Measurements from ENCODE around the gene LEO1. TPM values are rescaled to one million over a fixed set of nuclear protein-coding genes. Genes with fewer than 3 reads are reported as not detected.
A peak's percentile ranks its signal among the peaks of the same experiment; 100 is the strongest.

The LEO1 gene
- total RNA-seq, result 16.2 TPM

DNA sequence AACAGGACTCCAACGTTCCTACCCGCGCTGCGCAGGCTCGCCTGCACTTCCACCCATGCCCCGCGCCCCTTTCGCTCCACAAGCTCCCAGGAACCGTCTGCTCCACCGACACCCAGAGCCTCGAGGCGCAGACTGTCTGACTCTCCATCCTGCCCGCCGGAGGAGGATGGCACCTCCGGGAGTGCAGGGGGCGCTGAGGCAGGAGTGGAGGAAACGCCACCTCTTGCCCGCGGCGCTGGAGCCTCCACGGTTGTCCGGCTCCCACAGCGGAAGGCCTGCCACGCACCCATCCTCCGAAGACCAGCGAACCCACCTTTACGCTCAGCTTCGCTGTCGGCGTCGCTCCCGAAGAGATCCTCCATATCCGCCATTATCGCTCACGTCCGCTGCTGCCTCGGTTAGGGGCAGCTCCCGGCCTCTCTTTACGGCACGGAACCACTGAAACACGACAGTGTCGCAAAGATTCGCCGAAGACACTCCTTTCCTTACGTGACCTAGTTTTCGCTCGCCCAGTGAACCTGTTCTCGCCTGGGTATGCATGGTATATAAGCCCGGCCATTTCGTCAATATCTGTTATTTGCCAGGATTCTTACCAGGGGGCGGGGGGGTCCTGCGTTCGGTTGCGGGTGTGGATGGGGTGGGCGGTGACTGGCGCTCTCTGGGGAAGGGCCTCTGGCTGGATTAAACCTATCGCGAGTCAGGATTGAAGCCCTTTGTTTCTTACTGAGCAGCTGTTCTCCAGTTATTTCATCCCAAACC, at the start of gene LEO1:
LEO1 (minus strand) TSS at position 404 of the 759 bp plus-strand sequence; CDS start at position 371, 33 bp downstream.
- H3K9ac ChIP-seq (ENCODE audit: low read depth in 1 of 3, low read length in 3 of 3), result peak within 1 kb of the TSS; percentile 92 to 99 (median 99)
- H3K4me1 ChIP-seq (ENCODE audit: control insufficient read depth in 3 of 3, insufficient read depth in 3 of 3, low read length in 3 of 3), result peaks cover 5 to 20% (median 7%) of the 10 kb centered on the region in 3 donors
- peak within 1 kb of the TSS; percentile 94 to 96 (median 96) for H3K4me3 ChIP-seq (ENCODE audit: low read length in 3 of 3)
- no peaks in the 10 kb centered on the region for H3K27me3 ChIP-seq (ENCODE audit: control insufficient read depth in 3 of 3, insufficient read depth in 3 of 3, low read length in 3 of 3)
- peak within 1 kb of the TSS; percentile 92 for H3K27ac ChIP-seq (ENCODE audit: low read depth, low read length)
- H3K9me3 ChIP-seq (ENCODE audit: control insufficient read depth in 3 of 3, low read length in 3 of 3), result no peaks in the 10 kb centered on the region
- peaks cover 0 to 2% (median 2%) of the 10 kb centered on the region in 3 donors for H3K36me3 ChIP-seq (ENCODE audit: control insufficient read depth in 3 of 3, insufficient read depth in 3 of 3, low read length in 3 of 3)

DNA sequence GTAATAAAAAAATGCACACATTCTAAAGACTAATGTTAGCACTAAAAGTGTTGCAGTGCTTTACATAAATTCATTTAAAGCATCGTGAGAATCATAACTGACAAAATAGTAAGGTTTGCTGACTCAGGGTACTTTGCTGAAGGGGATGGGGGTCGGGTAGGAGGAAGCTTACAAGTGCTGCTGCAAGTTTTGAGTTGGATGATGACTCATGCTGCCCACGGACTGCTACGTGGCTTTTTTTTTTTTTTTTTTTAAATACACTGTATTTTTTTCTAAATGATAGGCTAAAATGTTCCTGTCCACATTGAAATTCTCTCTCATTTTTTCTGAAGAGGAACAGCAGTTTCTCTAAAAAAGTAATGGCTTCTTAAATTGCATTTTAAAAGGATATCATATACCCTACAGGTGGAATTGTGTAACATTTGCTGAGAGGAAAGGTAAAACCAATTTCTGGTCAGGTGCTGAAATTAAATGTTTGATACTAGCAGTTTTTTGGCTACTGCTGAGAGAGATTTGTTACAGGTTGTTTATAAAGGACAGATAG, 49.6 kb upstream of the LEO1 start:
- Histone ChIP-seq H3K4me1 (ENCODE audit: control insufficient read depth in 3 of 3, insufficient read depth in 3 of 3, low read length in 3 of 3) (peaks cover 15 to 22% (median 20%) of the 10 kb centered on the region in 3 donors), H3K27ac (ENCODE audit: low read depth, low read length) (peak overlapping the region; percentile 96), H3K9me3 (ENCODE audit: control insufficient read depth in 3 of 3, low read length in 3 of 3) (no peaks in the 10 kb centered on the region), H3K9ac (ENCODE audit: low read depth in 1 of 3, low read length in 3 of 3) (peak overlapping the region; percentile 85 to 91 (median 90)), H3K36me3 (ENCODE audit: control insufficient read depth in 3 of 3, insufficient read depth in 3 of 3, low read length in 3 of 3) (no peaks in the 10 kb centered on the region), H3K27me3 (ENCODE audit: control insufficient read depth in 3 of 3, insufficient read depth in 3 of 3, low read length in 3 of 3) (no peaks in the 10 kb centered on the region), H3K4me3 (ENCODE audit: low read length in 3 of 3) (peak overlapping the region; percentile 75 to 95 (median 81))

DNA sequence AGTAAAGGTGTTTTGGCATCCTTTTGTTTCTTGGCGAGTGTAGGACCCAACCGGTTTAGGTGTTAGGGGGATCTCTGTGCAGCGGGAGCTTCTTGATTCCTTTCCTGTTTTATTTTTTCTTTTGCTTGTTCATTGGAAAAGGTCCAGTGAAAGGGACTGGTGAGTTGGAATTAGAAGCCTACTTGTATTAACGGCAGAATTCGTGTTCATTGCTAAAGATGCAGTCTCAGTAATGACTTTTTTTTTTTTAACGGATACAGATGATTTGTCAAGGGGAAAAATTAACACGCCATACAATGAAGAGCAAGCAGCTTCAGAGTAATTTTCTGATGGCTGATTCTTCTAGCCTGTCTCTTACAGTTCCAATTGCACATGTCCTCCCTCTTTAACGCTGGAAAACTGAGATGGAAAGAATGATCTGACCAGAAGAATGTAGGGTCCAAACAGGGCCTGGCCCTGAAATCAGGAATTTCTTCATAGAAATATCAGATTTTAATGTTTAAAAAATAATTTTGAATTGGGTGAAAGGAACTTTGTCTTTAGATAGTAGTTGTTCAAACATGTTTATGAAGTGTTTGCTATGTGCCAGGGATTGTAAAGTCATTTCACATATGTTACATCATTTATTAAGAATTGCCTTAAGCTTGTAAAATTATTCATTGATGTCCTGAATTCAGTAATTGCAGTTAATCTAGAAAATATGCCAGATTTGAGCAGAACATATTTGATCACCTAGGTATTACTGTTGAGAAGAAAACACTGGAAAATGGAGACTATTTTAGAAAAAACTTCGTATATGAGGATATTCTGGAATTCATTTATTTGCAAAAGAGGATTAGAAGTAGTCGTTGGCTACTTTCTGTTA, 48.9 kb upstream of the LEO1 start:
- Histone ChIP-seq H3K9me3 (ENCODE audit: control insufficient read depth in 3 of 3, low read length in 3 of 3) (no peaks in the 10 kb centered on the region), H3K27me3 (ENCODE audit: control insufficient read depth in 3 of 3, insufficient read depth in 3 of 3, low read length in 3 of 3) (no peaks in the 10 kb centered on the region), H3K4me1 (ENCODE audit: control insufficient read depth in 3 of 3, insufficient read depth in 3 of 3, low read length in 3 of 3) (peaks cover 15 to 22% (median 20%) of the 10 kb centered on the region in 3 donors), H3K27ac (ENCODE audit: low read depth, low read length) (peak overlapping the region; percentile 96), H3K9ac (ENCODE audit: low read depth in 1 of 3, low read length in 3 of 3) (peak overlapping the region; percentile 85 to 91 (median 90)), H3K4me3 (ENCODE audit: low read length in 3 of 3) (peak overlapping the region; percentile 75 to 95 (median 81)), H3K36me3 (ENCODE audit: control insufficient read depth in 3 of 3, insufficient read depth in 3 of 3, low read length in 3 of 3) (no peaks in the 10 kb centered on the region)

DNA sequence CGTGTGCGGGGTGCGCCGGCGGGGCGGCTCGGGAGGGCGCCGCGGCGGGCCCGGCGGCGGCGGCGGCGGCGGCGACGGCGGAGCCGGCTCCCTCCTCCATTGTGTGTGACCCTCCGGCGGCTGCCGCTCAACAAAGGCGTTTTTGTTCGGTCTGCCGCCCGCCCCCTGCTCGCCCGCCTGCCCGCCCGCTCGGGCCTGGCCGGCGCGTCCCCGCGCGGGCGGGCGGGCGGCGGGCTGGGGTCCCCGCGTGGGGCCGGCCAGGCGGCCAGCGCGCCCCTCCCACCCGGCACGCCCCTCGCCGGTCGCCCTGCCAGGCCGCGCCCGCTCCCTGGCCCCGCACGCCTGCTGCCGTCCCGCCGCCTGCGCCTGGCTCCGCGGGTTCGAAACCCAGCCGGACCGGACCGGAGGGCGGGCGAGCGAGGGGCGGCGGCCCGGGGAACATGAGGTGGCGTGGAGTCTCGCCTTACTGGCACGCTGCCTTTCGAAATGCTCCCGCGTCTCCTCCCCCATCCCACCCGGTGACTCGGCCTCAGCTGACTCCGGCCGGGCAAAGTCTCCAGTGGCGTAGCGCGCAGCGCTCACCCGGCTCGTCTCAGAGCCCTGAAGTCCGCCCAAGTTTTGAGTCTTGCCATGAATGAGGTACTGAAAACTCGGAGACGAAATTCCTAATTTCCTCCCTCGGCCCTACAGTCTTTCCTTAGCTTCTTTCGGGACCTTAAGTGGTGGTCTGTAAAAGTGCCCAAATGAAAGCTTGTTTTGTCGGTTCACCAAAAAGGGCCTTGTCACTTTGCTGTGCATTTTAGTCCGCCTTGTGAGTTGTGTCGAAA, 48.0 kb upstream of the LEO1 start:
- Histone ChIP-seq H3K9me3 (ENCODE audit: control insufficient read depth in 3 of 3, low read length in 3 of 3) (no peaks in the 10 kb centered on the region), H3K9ac (ENCODE audit: low read depth in 1 of 3, low read length in 3 of 3) (peak overlapping the region; percentile 86 to 91 (median 90)), H3K27me3 (ENCODE audit: control insufficient read depth in 3 of 3, insufficient read depth in 3 of 3, low read length in 3 of 3) (no peaks in the 10 kb centered on the region), H3K4me1 (ENCODE audit: control insufficient read depth in 3 of 3, insufficient read depth in 3 of 3, low read length in 3 of 3) (peaks cover 15 to 22% (median 20%) of the 10 kb centered on the region in 3 donors), H3K36me3 (ENCODE audit: control insufficient read depth in 3 of 3, insufficient read depth in 3 of 3, low read length in 3 of 3) (no peaks in the 10 kb centered on the region), H3K27ac (ENCODE audit: low read depth, low read length) (peak overlapping the region; percentile 96), H3K4me3 (ENCODE audit: low read length in 3 of 3) (peak overlapping the region; percentile 81 to 95 (median 83))

DNA sequence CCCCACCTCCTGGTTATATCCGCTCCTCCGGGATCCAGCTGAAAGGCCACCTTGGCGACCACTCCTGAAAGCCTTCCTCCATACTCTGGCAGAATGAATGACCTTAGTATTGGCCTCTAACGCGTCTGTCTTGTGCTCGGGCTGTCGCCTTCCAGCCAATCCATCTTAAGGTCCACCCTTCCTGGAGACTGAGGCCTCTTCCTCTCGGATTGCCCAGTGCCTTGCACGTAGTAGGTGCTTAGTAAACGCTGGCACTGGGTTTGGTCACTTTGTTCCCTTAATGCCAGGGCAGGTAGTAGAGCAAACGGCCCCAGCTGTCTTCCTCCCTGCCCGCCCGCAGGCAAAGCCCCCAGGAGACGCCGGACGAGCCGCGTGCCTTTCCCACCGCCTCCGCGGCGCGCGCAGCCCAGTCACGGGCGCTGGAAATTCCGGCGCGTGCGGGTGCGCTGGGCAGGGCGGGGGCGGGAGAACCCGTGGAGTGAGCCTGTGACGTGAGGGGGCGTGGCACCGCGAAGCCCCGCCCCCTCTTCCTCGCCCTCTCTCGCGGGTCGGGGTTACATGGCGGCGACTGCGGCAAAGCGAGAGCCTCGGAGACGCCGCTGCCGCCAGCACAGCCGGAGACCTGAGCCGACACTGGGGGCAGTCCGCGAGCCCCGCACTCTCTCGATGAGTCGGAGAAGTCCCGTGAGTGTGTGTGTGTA, 47.3 kb upstream of the LEO1 start, which contains the start of gene MAPK6:
MAPK6 (plus strand) TSS at position 527 of the 701 bp plus-strand sequence. CDS start 27,242 bp downstream, outside the sequence.
- peak within 1 kb of the TSS; percentile 81 to 95 (median 83) for H3K4me3 ChIP-seq (ENCODE audit: low read length in 3 of 3)
- H3K9ac ChIP-seq (ENCODE audit: low read depth in 1 of 3, low read length in 3 of 3), result peak within 1 kb of the TSS; percentile 86 to 91 (median 90)
- H3K36me3 ChIP-seq (ENCODE audit: control insufficient read depth in 3 of 3, insufficient read depth in 3 of 3, low read length in 3 of 3), result no peaks in the 10 kb centered on the region
- H3K27me3 ChIP-seq (ENCODE audit: control insufficient read depth in 3 of 3, insufficient read depth in 3 of 3, low read length in 3 of 3), result no peaks in the 10 kb centered on the region
- H3K27ac ChIP-seq (ENCODE audit: low read depth, low read length), result peak within 1 kb of the TSS; percentile 96
- peaks cover 15 to 22% (median 20%) of the 10 kb centered on the region in 3 donors for H3K4me1 ChIP-seq (ENCODE audit: control insufficient read depth in 3 of 3, insufficient read depth in 3 of 3, low read length in 3 of 3)
- H3K9me3 ChIP-seq (ENCODE audit: control insufficient read depth in 3 of 3, low read length in 3 of 3), result no peaks in the 10 kb centered on the region

DNA sequence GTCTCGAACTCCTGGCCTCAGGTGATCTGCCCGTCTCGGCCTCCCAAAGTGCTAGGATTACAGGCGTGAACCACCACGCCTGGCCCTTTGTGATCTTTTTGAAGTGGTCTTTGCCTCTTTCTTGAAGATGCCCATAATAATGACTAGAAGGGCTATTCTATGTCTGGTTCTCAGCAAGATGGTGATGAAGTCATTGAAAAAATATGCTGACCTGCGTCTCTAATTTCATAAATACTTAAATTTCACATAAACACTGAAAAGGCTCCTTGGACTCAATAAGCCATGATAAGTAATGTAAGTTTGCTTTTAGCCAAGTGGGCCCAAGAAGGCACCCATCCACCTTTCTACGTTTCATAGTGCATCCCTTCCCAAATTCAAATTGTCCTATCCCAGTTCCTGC, 46.7 kb upstream of the LEO1 start:
- Histone ChIP-seq H3K27me3 (ENCODE audit: control insufficient read depth in 3 of 3, insufficient read depth in 3 of 3, low read length in 3 of 3) (no peaks in the 10 kb centered on the region), H3K9me3 (ENCODE audit: control insufficient read depth in 3 of 3, low read length in 3 of 3) (no peaks in the 10 kb centered on the region), H3K4me1 (ENCODE audit: control insufficient read depth in 3 of 3, insufficient read depth in 3 of 3, low read length in 3 of 3) (peaks cover 15 to 21% (median 17%) of the 10 kb centered on the region in 3 donors), H3K27ac (ENCODE audit: low read depth, low read length) (peak overlapping the region; percentile 90), H3K4me3 (ENCODE audit: low read length in 3 of 3) (no peak overlapping the region), H3K36me3 (ENCODE audit: control insufficient read depth in 3 of 3, insufficient read depth in 3 of 3, low read length in 3 of 3) (no peaks in the 10 kb centered on the region), H3K9ac (ENCODE audit: low read depth in 1 of 3, low read length in 3 of 3) (peak overlapping the region in 1 of 3 donors; percentile 84)

DNA sequence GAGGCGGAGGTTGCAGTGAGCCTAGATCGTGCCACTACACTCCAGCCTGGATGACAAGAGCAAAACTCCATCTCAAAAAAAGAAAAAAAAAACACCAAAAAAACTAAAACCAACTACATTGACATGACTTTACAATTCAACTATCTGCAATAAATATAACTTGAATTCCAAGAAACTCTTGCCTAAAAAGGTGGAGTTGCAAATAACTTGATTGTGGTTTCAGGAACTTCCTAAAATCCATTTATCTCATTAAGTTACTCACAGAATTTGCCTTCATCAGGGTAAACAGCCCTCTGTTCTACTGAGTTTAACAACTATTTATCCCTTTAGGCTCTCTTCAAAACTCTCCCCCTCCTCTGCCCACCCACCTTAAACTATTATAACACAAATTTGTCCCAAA, 44.7 kb upstream of the LEO1 start:
- no peaks in the 10 kb centered on the region for H3K36me3 ChIP-seq (ENCODE audit: control insufficient read depth in 3 of 3, insufficient read depth in 3 of 3, low read length in 3 of 3)
- no peak overlapping the region for H3K27ac ChIP-seq (ENCODE audit: low read depth, low read length)
- H3K9me3 ChIP-seq (ENCODE audit: control insufficient read depth in 3 of 3, low read length in 3 of 3), result no peaks in the 10 kb centered on the region
- no peak overlapping the region for H3K4me3 ChIP-seq (ENCODE audit: low read length in 3 of 3)
- H3K27me3 ChIP-seq (ENCODE audit: control insufficient read depth in 3 of 3, insufficient read depth in 3 of 3, low read length in 3 of 3), result no peaks in the 10 kb centered on the region
- no peak overlapping the region for H3K9ac ChIP-seq (ENCODE audit: low read depth in 1 of 3, low read length in 3 of 3)
- H3K4me1 ChIP-seq (ENCODE audit: control insufficient read depth in 3 of 3, insufficient read depth in 3 of 3, low read length in 3 of 3), result peaks cover 6 to 17% (median 10%) of the 10 kb centered on the region in 3 donors

DNA sequence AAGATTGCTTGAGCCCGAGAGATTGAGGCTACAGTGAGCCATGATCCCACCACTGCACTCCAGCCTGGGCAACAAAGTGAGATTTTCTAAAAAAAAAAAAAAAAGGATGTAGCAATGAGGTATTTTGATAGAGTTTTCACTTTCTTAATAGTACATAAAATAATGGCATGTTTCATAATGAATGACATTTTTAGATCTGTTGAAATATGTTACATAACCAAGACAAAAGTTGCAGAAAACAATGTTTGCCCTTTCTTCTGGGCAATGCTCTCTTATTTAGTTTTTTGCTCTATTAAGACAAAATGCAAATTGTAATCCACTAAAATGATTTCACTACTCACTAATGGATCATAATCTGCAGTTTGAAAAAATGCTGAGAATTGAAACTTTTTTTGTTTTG, 43.0 kb upstream of the LEO1 start:
- Histone ChIP-seq H3K27ac (ENCODE audit: low read depth, low read length) (no peak overlapping the region), H3K9me3 (ENCODE audit: control insufficient read depth in 3 of 3, low read length in 3 of 3) (no peaks in the 10 kb centered on the region), H3K4me1 (ENCODE audit: control insufficient read depth in 3 of 3, insufficient read depth in 3 of 3, low read length in 3 of 3) (peaks cover 4 to 18% (median 5%) of the 10 kb centered on the region in 3 donors), H3K27me3 (ENCODE audit: control insufficient read depth in 3 of 3, insufficient read depth in 3 of 3, low read length in 3 of 3) (no peaks in the 10 kb centered on the region), H3K4me3 (ENCODE audit: low read length in 3 of 3) (no peak overlapping the region), H3K36me3 (ENCODE audit: control insufficient read depth in 3 of 3, insufficient read depth in 3 of 3, low read length in 3 of 3) (no peaks in the 10 kb centered on the region), H3K9ac (ENCODE audit: low read depth in 1 of 3, low read length in 3 of 3) (no peak overlapping the region)

Measured in skeletal muscle tissue (tissue), 4 donors.